ENCODE data around the gene STK32A.

- no peak for TF ChIP-seq POLR2A (IDR thresholded peaks at IDR 0.05; ENCODE audit: low read length)
- no peak for TF ChIP-seq GATA1 (IDR thresholded peaks at IDR 0.05; ENCODE audit: low read depth, low read length)
Measured at GRCh38 chr5:147327905-147328304, 93.1 kb downstream of the STK32A start.

All from erythroblast (primary cell).